Measurements from ENCODE around the gene FKBP11. TPM values are rescaled to one million over a fixed set of nuclear protein-coding genes. Genes with fewer than 3 reads are reported as not detected.
A peak's percentile ranks its signal among the peaks of the same experiment; 100 is the strongest.

Gene FKBP11
- total and polyA plus RNA-seq, 2 of the 13 experiments (the other 11 are each of a cell fraction or from before 2014, with no cell fraction given), result 15.5 to 19.4 TPM

- TF ChIP-seq ZNF281 (CRISPR knock-in tag; IDR thresholded peaks at IDR 0.05; ENCODE audit: borderline replicate concordance) (peak; percentile 24; the same call in 1 of the 2 replicates), MEF2D (CRISPR knock-in tag; IDR thresholded peaks at IDR 0.05) (0 out of 2 replicates have a peak, but pooled peaks have one; percentile 67), ZNF331 (CRISPR knock-in tag; IDR thresholded peaks at IDR 0.05) (peak; percentile 90), CBX5 (CRISPR knock-in tag; IDR thresholded peaks at IDR 0.05; ENCODE audit: borderline replicate concordance) (no peak), FOSL2 (CRISPR knock-in tag; IDR thresholded peaks at IDR 0.05) (peak; percentile 70; the same call in 1 of the 2 replicates), MIXL1 (CRISPR knock-in tag; IDR thresholded peaks at IDR 0.05) (peak; percentile 94), ZNF780A (CRISPR knock-in tag; IDR thresholded peaks at IDR 0.05) (no peak), NR0B2 (CRISPR knock-in tag; IDR thresholded peaks at IDR 0.05) (no peak), GATAD1 (CRISPR knock-in tag; IDR thresholded peaks at IDR 0.05) (peak; percentile 62; the same call in 1 of the 2 replicates), ZNF746 (CRISPR knock-in tag; IDR thresholded peaks at IDR 0.05) (no peak), ZNF850 (CRISPR knock-in tag; conservative IDR thresholded peaks at IDR 0.05) (no peak), ZNF589 (CRISPR knock-in tag; conservative IDR thresholded peaks at IDR 0.05) (no peak), MXD4 (CRISPR knock-in tag; IDR thresholded peaks at IDR 0.05) (peak; percentile 53; the same call in 1 of the 2 replicates), ZNF362 (CRISPR knock-in tag; IDR thresholded peaks at IDR 0.05; ENCODE audit: borderline replicate concordance) (peak; percentile 44; the same call in 1 of the 2 replicates), ZSCAN25 (CRISPR knock-in tag; IDR thresholded peaks at IDR 0.05) (0 out of 2 replicates have a peak, but pooled peaks have one; percentile 27), TARDBP (CRISPR knock-in tag; IDR thresholded peaks at IDR 0.05) (peak; percentile 91), ETV5 (CRISPR knock-in tag; IDR thresholded peaks at IDR 0.05; ENCODE audit: borderline replicate concordance) (peak; percentile 67; the same call in 1 of the 2 replicates)
These were observed 15.1 kb downstream of the FKBP11 start (continued) for GRCh38 chr12:48910196-48910595.
